Heart right ventricle (tissue), 16 donors: ENCODE results near the gene CCDC188. TPM values are rescaled to one million over a fixed set of nuclear protein-coding genes. Genes with fewer than 3 reads are reported as not detected.
A peak's percentile ranks its signal among the peaks of the same experiment; 100 is the strongest.

Experiments
- ATAC-seq, 8 donors: fragments of 200-7000 bp; cut with Tn5 transposase; one replicate each; pipeline ENCODE4 v1.9.1; 2020; ENCODE audit warnings: mild to moderate bottlenecking in 8 of 8, moderate library complexity in 8 of 8, moderate number of reproducible peaks in 1 of 8
- DNase-seq, 2 donors: peaks; one replicate each; pipeline ENCODE4 v3.0.0-alpha.2; 2020
- H3K27ac ChIP-seq, 10 donors: fragments of 200-600 bp; sonication (generic) in 2 of 10; one replicate each; pipeline versions ENCODE4 v1.5.0 to v1.8.0; 2020 to 2022; ENCODE audit warnings: mild to moderate bottlenecking in 3 of 10
- H3K27me3 ChIP-seq, 7 donors: fragments of 200-600 bp; one replicate each; pipeline ENCODE4 v1.8.0; 2021 to 2022; ENCODE audit warnings: mild to moderate bottlenecking in 2 of 7
- H3K36me3 ChIP-seq, 9 donors: fragments of 200-600 bp; sonication (generic) in 1 of 9; one replicate each; pipeline versions ENCODE4 v1.5.0 to v1.8.0; 2020 to 2022; ENCODE audit warnings: mild to moderate bottlenecking in 2 of 9
- H3K4me1 ChIP-seq, 9 donors: fragments of 200-600 bp; sonication (generic) in 1 of 9; one replicate each; pipeline versions ENCODE4 v1.5.0 to v1.8.0; 2020 to 2022; ENCODE audit warnings: mild to moderate bottlenecking in 4 of 9
- H3K4me3 ChIP-seq, 10 donors: fragments of 200-600 bp; sonication (generic) in 2 of 10; one replicate each; pipeline versions ENCODE4 v1.5.0 to v1.8.0; 2020 to 2022; ENCODE audit warnings: mild to moderate bottlenecking in 7 of 10, moderate library complexity in 2 of 10
- H3K9me3 ChIP-seq, 11 donors: fragments of 200-600 bp in 10 of 11; sonication (generic) in 2 of 11; one replicate each; pipeline versions ENCODE4 v1.5.0 to v1.8.0; 2013 to 2022; ENCODE audit warnings: mild to moderate bottlenecking in 2 of 11, control low read depth in 1 of 11, moderate library complexity in 1 of 11
- CTCF ChIP-seq, 9 donors: fragments of 200-600 bp; sonication (generic) in 2 of 9; IDR thresholded peaks; one replicate each; pipeline versions ENCODE4 v1.5.0 to v1.8.0; 2021 to 2022; ENCODE audit warnings: antibody characterized with exemption in 9 of 9, mild to moderate bottlenecking in 5 of 9, moderate library complexity in 1 of 9
- WGBS, 2 donors: extraction: QIAGEN DNeasy Blood & Tissue Kit; methylation state at CpG; one replicate each; pipeline ENCODE4 v1.1.7; 2013; ENCODE audit warnings: inconsistent platforms in 1 of 2; 5-methylcytosine and 5-hydroxymethylcytosine counted together
- intact Hi-C, 10 donors: fragments of 100-400 bp; cut with DNase I; formaldehyde crosslinking; loops; one replicate each; pipeline versions ENCODE4 v1.11.1 to v1.14.2; 2022
- polyA plus RNA-seq, 2 donors: library from polyadenylated mRNA; stranded (reverse); fragments of 200-250 nt; gene quantifications; one replicate each; pipeline ENCODE4 v1.2.3, GENCODE V29; 2013
- total RNA-seq, 10 donors: library from RNA; stranded (reverse); fragmentation: NEBNext Ultra II Directional in 3 of 10; extraction: Animal tissue kit (Norgen Biotek cat#: 25700) in 3 of 10; gene quantifications; one replicate each; pipeline versions ENCODE4 v1.2.1 to v1.2.4, GENCODE V29; 2021 to 2023
- donor health status: Arrhythmogenic right ventricular cardiomyopathy.
- donor health status: ischemic (EF 13 %, LVEDD 7.1; RV severe dilation, severe dysfunction).
- donor health status: healthy with polysubstance abuse.
- donor health status: DM: no; HTN: yes; CAD: no.
- donor health status: DM: no; HTN: no; CAD: no.
- donor health status: ischemic (EF 25% LVEDD 6.9; RV normal size, moderate dysfunction).
- donor health status: ischemic (EF 25% LVEDD 5.7; RV mildly dilated, moderate dysfunction).
- donor health status: healthy.
- donor health status: DM: yes; HTN: yes; CAD: no.
- donor health status: Ischemic cardiomyopathy.
- donor health status: ischemic (EF 35%, LVEDD 5.7; RV mildly dilated, moderate dysfunction).
- donor health status: nonischemic (EF 11% LVEDD 7.7; RV severe dilation, severe dysfunction).
- donor health status: DM: yes; HTN: yes; CAD: no.
- donor health status: PGD.
- donor health status: ischemic (EF 29% LVEDD 5.4; RV normal size, mild dysfunction).
- donor health status: nonischemic (EF 23%, LVEDD 6.1; RV moderate dilation, normal function).

The CCDC188 gene
- total and polyA plus RNA-seq, 12 donors, result 0.15 to 2.3 (median 0.51) TPM; not detected in 3

GRCh38 chr22:20114506-20115475 lies 36.1 kb downstream of the CCDC188 start:
- Histone ChIP-seq H3K4me1 (peaks cover 21 to 49% (median 32%) of the 10 kb centered on the region in 9 donors), H3K27ac (no peak overlapping the region)

GRCh38 chr22:20113551-20114310 lies 37.1 kb downstream of the CCDC188 start:
- DNase-seq (peak in 1 of 2 donors; percentile 11), ATAC-seq (no peak)
- Histone ChIP-seq H3K36me3 (peaks cover 0 to 75% (median 34%) of the 10 kb centered on the region in 9 donors), H3K4me1 (peaks cover 19 to 40% (median 27%) of the 10 kb centered on the region in 9 donors), H3K27me3 (no peaks in the 10 kb centered on the region), H3K9me3 (no peaks in the 10 kb centered on the region), H3K4me3 (no peak overlapping the region), H3K27ac (no peak overlapping the region)
- TF ChIP-seq CTCF (IDR thresholded peaks at IDR 0.05), result no peak
- 85 to 90% methylated on average over 19 of the region's 19 CpGs for WGBS, 2 donors
- intact Hi-C loops, result loop anchor here in 1 of 10 donors (10.0 kb wide), 1 partner anchor 149 kb away; no protein-coding TSS in a partner anchor

More at GRCh38 chr22:20114506-20115475, 36.1 kb downstream of the CCDC188 start:
- no peaks in the 10 kb centered on the region for H3K27me3 ChIP-seq
- ATAC-seq (no peak), DNase-seq (peak in 1 of 2 donors; percentile 11)
- 88 to 89% methylated on average over 36 of the region's 36 CpGs for WGBS, 2 donors
- no peak for TF ChIP-seq CTCF (IDR thresholded peaks at IDR 0.05)
- no peaks in the 10 kb centered on the region for H3K9me3 ChIP-seq
- intact Hi-C loops, result loop anchor here in 3 of 10 donors (5.0 to 10.0 kb wide), 3 partner anchors 37 to 150 kb away; partner anchors contain the start of gene TANGO2 (in 1 of the 3)
- H3K4me3 ChIP-seq, result no peak overlapping the region
- peaks cover 0 to 75% (median 34%) of the 10 kb centered on the region in 9 donors for H3K36me3 ChIP-seq

- DNase-seq, result peak in 1 of 2 donors; percentile 12
- Histone ChIP-seq H3K4me3 (no peak overlapping the region), H3K4me1 (peaks cover 11 to 32% (median 22%) of the 10 kb centered on the region in 9 donors), H3K27ac (peak overlapping the region in 1 of 10 donors; percentile 43), H3K36me3 (peaks cover 0 to 82% (median 42%) of the 10 kb centered on the region in 9 donors), H3K27me3 (no peaks in the 10 kb centered on the region), H3K9me3 (no peaks in the 10 kb centered on the region)
- TF ChIP-seq CTCF (IDR thresholded peaks at IDR 0.05), result no peak
- WGBS, 2 donors, result 89 to 91% methylated on average over 26 of the region's 26 CpGs
- no peak for ATAC-seq
- intact Hi-C loops, result loop anchor here in 1 of 10 donors (10.0 kb wide), 1 partner anchor 148 kb away; no protein-coding TSS in a partner anchor
Observed at GRCh38 chr22:20112623-20113511, 38.0 kb downstream of the CCDC188 start.
